ENCODE data around the gene MUC13.

MUC13 gene

GRCh38 chr3:124904835-124905492 lies 29.6 kb downstream of the MUC13 start:
- TF ChIP-seq ZNF565 (CRISPR knock-in tag; conservative IDR thresholded peaks at IDR 0.05; ENCODE audit: low read depth): no peak
- no peak for TF ChIP-seq CREB5 (CRISPR knock-in tag; IDR thresholded peaks at IDR 0.05; ENCODE audit: low read depth)
- no peak for TF ChIP-seq CSDC2 (CRISPR knock-in tag; IDR thresholded peaks at IDR 0.05)
- no peak for TF ChIP-seq ISL1 (CRISPR knock-in tag; IDR thresholded peaks at IDR 0.05)
- TF ChIP-seq PATZ1 (CRISPR knock-in tag; IDR thresholded peaks at IDR 0.05; ENCODE audit: borderline replicate concordance): no peak
- TF ChIP-seq TCF4 (CRISPR knock-in tag; IDR thresholded peaks at IDR 0.05; ENCODE audit: borderline replicate concordance): no peak
- TF ChIP-seq ESRRG (CRISPR knock-in tag; IDR thresholded peaks at IDR 0.05): no peak
- no peak for TF ChIP-seq ARNTL (CRISPR knock-in tag; IDR thresholded peaks at IDR 0.05; ENCODE audit: borderline replicate concordance, low read depth)
- no peak for TF ChIP-seq PPARA (CRISPR knock-in tag; IDR thresholded peaks at IDR 0.05; ENCODE audit: borderline replicate concordance)
- TF ChIP-seq POU6F1 (CRISPR knock-in tag; IDR thresholded peaks at IDR 0.05; ENCODE audit: borderline replicate concordance, low read depth): no peak
- no peak for ATAC-seq

GRCh38 chr3:124903896-124904834 lies 30.4 kb downstream of the MUC13 start:
- TF ChIP-seq ZNF70 (CRISPR knock-in tag; IDR thresholded peaks at IDR 0.05) (no peak), TSHZ2 (CRISPR knock-in tag; IDR thresholded peaks at IDR 0.05) (no peak), ZFP3 (CRISPR knock-in tag; IDR thresholded peaks at IDR 0.05) (no peak), TOX (CRISPR knock-in tag; IDR thresholded peaks at IDR 0.05; ENCODE audit: borderline replicate concordance) (no peak), ISL1 (CRISPR knock-in tag; IDR thresholded peaks at IDR 0.05) (no peak), RARB (CRISPR knock-in tag; IDR thresholded peaks at IDR 0.05) (no peak), ZNF8 (CRISPR knock-in tag; IDR thresholded peaks at IDR 0.05) (no peak), PATZ1 (CRISPR knock-in tag; IDR thresholded peaks at IDR 0.05; ENCODE audit: borderline replicate concordance) (no peak), GLIS3 (CRISPR knock-in tag; IDR thresholded peaks at IDR 0.05) (no peak), ARNTL (CRISPR knock-in tag; IDR thresholded peaks at IDR 0.05; ENCODE audit: borderline replicate concordance, low read depth) (no peak), ESRRG (CRISPR knock-in tag; IDR thresholded peaks at IDR 0.05) (no peak), CSDC2 (CRISPR knock-in tag; IDR thresholded peaks at IDR 0.05) (no peak), PPARA (CRISPR knock-in tag; IDR thresholded peaks at IDR 0.05; ENCODE audit: borderline replicate concordance) (no peak), CREB5 (CRISPR knock-in tag; IDR thresholded peaks at IDR 0.05; ENCODE audit: low read depth) (no peak), CSRNP3 (CRISPR knock-in tag; IDR thresholded peaks at IDR 0.05) (no peak), SNAI2 (CRISPR knock-in tag; IDR thresholded peaks at IDR 0.05) (no peak)
- no peak for ATAC-seq
